Neural progenitor cell (in vitro differentiated cells): Measurements from ENCODE around the gene ABCD3. TPM values are rescaled to one million over a fixed set of nuclear protein-coding genes. Genes with fewer than 3 reads are reported as not detected.

ENCODE experiments used
- DNase-seq: peaks from one replicate; pipeline ENCODE4 v3.0.0-alpha.2; 2016; ENCODE audit warnings: low spot score
- H2AFZ ChIP-seq: fragments of 200-600 bp; sonication (generic); replicated peaks from 2 replicates; pipeline ENCODE4 v1.6.1; 2016; ENCODE audit warnings: antibody characterized with exemption
- H3F3A ChIP-seq: fragments of 200-600 bp; sonication (generic); 2 replicates; pipeline ENCODE4 v1.6.1; 2016; ENCODE audit warnings: antibody characterized with exemption, low read depth
- H3K27ac ChIP-seq: fragments of 200-600 bp; sonication (generic); 2 replicates; pipeline ENCODE4 v1.5.1; 2016; ENCODE audit warnings: mild to moderate bottlenecking
- H3K27me3 ChIP-seq: fragments of 200-600 bp; sonication (generic); 2 replicates; pipeline ENCODE4 v1.6.1; 2016; ENCODE audit warnings: mild to moderate bottlenecking, moderate library complexity
- H3K36me3 ChIP-seq: fragments of 200-600 bp; sonication (generic); 2 replicates; pipeline ENCODE4 v1.5.1; 2016
- H3K4me1 ChIP-seq: fragments of 200-600 bp; sonication (generic); 2 replicates; pipeline ENCODE4 v1.6.1; 2016; ENCODE audit warnings: mixed run types
- H3K4me2 ChIP-seq: fragments of 200-600 bp; sonication (generic); 2 replicates; pipeline ENCODE4 v1.6.1; 2016
- H3K4me3 ChIP-seq: fragments of 200-600 bp; sonication (generic); 2 replicates; pipeline ENCODE4 v1.5.1; 2016
- H3K79me2 ChIP-seq: fragments of 200-600 bp; sonication (generic); 2 replicates; pipeline ENCODE4 v1.6.1; 2016; ENCODE audit warnings: low read depth
- H3K9ac ChIP-seq: fragments of 200-600 bp; sonication (generic); 2 replicates; pipeline ENCODE4 v1.6.1; 2016
- H3K9me3 ChIP-seq: fragments of 200-600 bp; sonication (generic); 2 replicates; pipeline ENCODE4 v1.5.1; 2016; ENCODE audit warnings: low read depth
- H4K20me1 ChIP-seq: fragments of 200-600 bp; sonication (generic); 2 replicates; pipeline ENCODE4 v1.6.1; 2016; ENCODE audit warnings: low read depth
- H3K27ac Mint-ChIP-seq: 3 replicates; pipeline ENCODE4 v1.8.0; 2021; ENCODE audit warnings: mixed read lengths
- H3K27me3 Mint-ChIP-seq: 2 replicates; pipeline ENCODE4 v1.8.0; 2022; ENCODE audit warnings: low read depth, mild to moderate bottlenecking, inconsistent platforms, moderate library complexity, mixed read lengths; ENCODE audit not compliant: insufficient read depth
- H3K36me3 Mint-ChIP-seq: 3 replicates; pipeline ENCODE4 v1.8.0; 2021; ENCODE audit warnings: mixed read lengths
- H3K4me1 Mint-ChIP-seq: 3 replicates; pipeline ENCODE4 v1.8.0; 2021; ENCODE audit warnings: mixed read lengths
- H3K4me3 Mint-ChIP-seq: 3 replicates; pipeline ENCODE4 v1.8.0; 2021; ENCODE audit warnings: mild to moderate bottlenecking, moderate library complexity, mixed read lengths
- H3K9me3 Mint-ChIP-seq: 3 replicates; pipeline ENCODE4 v1.8.0; 2020; ENCODE audit warnings: mixed read lengths
- CTCF ChIP-seq: fragments of 200-600 bp; sonication (generic); IDR thresholded peaks from 2 replicates; pipeline ENCODE4 v1.5.1; 2017; ENCODE audit warnings: antibody characterized with exemption, mild to moderate bottlenecking
- EZH2 ChIP-seq: fragments of 200-600 bp; sonication (generic); IDR thresholded peaks from 2 replicates; pipeline ENCODE4 v1.6.1; 2017; ENCODE audit warnings: antibody characterized with exemption, mild to moderate bottlenecking, moderate library complexity
- EZH2phosphoT487 ChIP-seq: fragments of 200-600 bp; sonication (generic); IDR thresholded peaks from 2 replicates; pipeline ENCODE4 v1.6.1; 2017; ENCODE audit warnings: antibody characterized with exemption
- total RNA-seq: library from RNA; depleted of rRNA; stranded (reverse); fragments of >200 nt; gene quantifications from 2 replicates; pipeline ENCODE4 v1.2.3, GENCODE V29; 2015; ENCODE audit warnings: low replicate concordance

ABCD3 gene
- total RNA-seq, 1 donor from 2014 or later = 45.1 TPM

GRCh38 chr1:94463056-94463764 is 45.0 kb downstream of the ABCD3 start:
- no peak overlapping the region for H3K27ac Mint-ChIP-seq
- H3K27me3 ChIP-seq = no peaks in the 10 kb centered on the region
- no peak overlapping the region for H3K4me2 ChIP-seq
- H3K36me3 Mint-ChIP-seq = peaks cover 27% of the 10 kb centered on the region
- no peaks in the 10 kb centered on the region for H3K79me2 ChIP-seq
- no peak overlapping the region for H3K9ac ChIP-seq
- TF ChIP-seq EZH2phosphoT487 (no peak), CTCF (no peak), EZH2 (no peak)
- no peaks in the 10 kb centered on the region for H3K4me1 ChIP-seq
- no peak overlapping the region for H3K27ac ChIP-seq
- H3K36me3 ChIP-seq = peaks cover 9% of the 10 kb centered on the region
- H3F3A ChIP-seq = peaks cover 7% of the 10 kb centered on the region
- H3K27me3 Mint-ChIP-seq = no peaks in the 10 kb centered on the region
- no peak overlapping the region for H3K4me3 Mint-ChIP-seq
- no peak overlapping the region for H3K4me3 ChIP-seq
- no peaks in the 10 kb centered on the region for H4K20me1 ChIP-seq
- no peaks in the 10 kb centered on the region for H3K9me3 ChIP-seq
- no peak overlapping the region for H2AFZ ChIP-seq
- H3K4me1 Mint-ChIP-seq = no peaks in the 10 kb centered on the region
- peaks cover 3% of the 10 kb centered on the region for H3K9me3 Mint-ChIP-seq
- DNase-seq = no peak

- no peaks in the 10 kb centered on the region for H3K4me1 ChIP-seq
- H4K20me1 ChIP-seq = no peaks in the 10 kb centered on the region
- H3K4me3 Mint-ChIP-seq = no peak overlapping the region
- H3K9ac ChIP-seq = no peak overlapping the region
- no peak overlapping the region for H3K27ac ChIP-seq
- H3F3A ChIP-seq = peaks cover 7% of the 10 kb centered on the region
- peaks cover 9% of the 10 kb centered on the region for H3K36me3 ChIP-seq
- no peaks in the 10 kb centered on the region for H3K9me3 ChIP-seq
- peaks cover 3% of the 10 kb centered on the region for H3K9me3 Mint-ChIP-seq
- no peaks in the 10 kb centered on the region for H3K4me1 Mint-ChIP-seq
- DNase-seq = peak; percentile 15
- peaks cover 28% of the 10 kb centered on the region for H3K36me3 Mint-ChIP-seq
- H3K4me3 ChIP-seq = no peak overlapping the region
- TF ChIP-seq EZH2 (no peak), CTCF (peak; percentile 34)
- H3K27ac Mint-ChIP-seq = no peak overlapping the region
- H3K27me3 Mint-ChIP-seq = no peaks in the 10 kb centered on the region
- no peak overlapping the region for H2AFZ ChIP-seq
- H3K4me2 ChIP-seq = no peak overlapping the region
- H3K27me3 ChIP-seq = no peaks in the 10 kb centered on the region
- H3K79me2 ChIP-seq = no peaks in the 10 kb centered on the region
Observed at GRCh38 chr1:94463765-94464330, 45.7 kb downstream of the ABCD3 start.

- Histone ChIP-seq H3K4me1 (no peaks in the 10 kb centered on the region), H2AFZ (no peak overlapping the region), H3K4me2 (no peak overlapping the region), H3K27me3 (no peaks in the 10 kb centered on the region), H3K27ac (no peak overlapping the region), H4K20me1 (no peaks in the 10 kb centered on the region), H3K36me3 (peaks cover 9% of the 10 kb centered on the region), H3F3A (no peaks in the 10 kb centered on the region), H3K4me3 (no peak overlapping the region), H3K9me3 (no peaks in the 10 kb centered on the region), H3K9ac (no peak overlapping the region), H3K79me2 (no peaks in the 10 kb centered on the region)
- no peak for DNase-seq
- H3K4me3 Mint-ChIP-seq = no peak overlapping the region
- peaks cover 17% of the 10 kb centered on the region for H3K36me3 Mint-ChIP-seq
- H3K27ac Mint-ChIP-seq = no peak overlapping the region
- no peaks in the 10 kb centered on the region for H3K27me3 Mint-ChIP-seq
- H3K9me3 Mint-ChIP-seq = peaks cover 3% of the 10 kb centered on the region
- H3K4me1 Mint-ChIP-seq = no peaks in the 10 kb centered on the region
- TF ChIP-seq CTCF (no peak), EZH2phosphoT487 (no peak), EZH2 (no peak)
Observed at GRCh38 chr1:94468708-94469107, 50.5 kb downstream of the ABCD3 start.
